Stimulated activated CD4-positive, alpha-beta T cell treated with anti-CD3 and anti-CD28 coated beads, Interleukin-15, amount 100 ng/mL, for 24 hours (primary cell): ENCODE results near the gene ZNF10.

Experiments
- DNase-seq: peaks from one replicate; pipeline ENCODE4 v3.0.0-alpha.2; 2020

The ZNF10 gene

DNA sequence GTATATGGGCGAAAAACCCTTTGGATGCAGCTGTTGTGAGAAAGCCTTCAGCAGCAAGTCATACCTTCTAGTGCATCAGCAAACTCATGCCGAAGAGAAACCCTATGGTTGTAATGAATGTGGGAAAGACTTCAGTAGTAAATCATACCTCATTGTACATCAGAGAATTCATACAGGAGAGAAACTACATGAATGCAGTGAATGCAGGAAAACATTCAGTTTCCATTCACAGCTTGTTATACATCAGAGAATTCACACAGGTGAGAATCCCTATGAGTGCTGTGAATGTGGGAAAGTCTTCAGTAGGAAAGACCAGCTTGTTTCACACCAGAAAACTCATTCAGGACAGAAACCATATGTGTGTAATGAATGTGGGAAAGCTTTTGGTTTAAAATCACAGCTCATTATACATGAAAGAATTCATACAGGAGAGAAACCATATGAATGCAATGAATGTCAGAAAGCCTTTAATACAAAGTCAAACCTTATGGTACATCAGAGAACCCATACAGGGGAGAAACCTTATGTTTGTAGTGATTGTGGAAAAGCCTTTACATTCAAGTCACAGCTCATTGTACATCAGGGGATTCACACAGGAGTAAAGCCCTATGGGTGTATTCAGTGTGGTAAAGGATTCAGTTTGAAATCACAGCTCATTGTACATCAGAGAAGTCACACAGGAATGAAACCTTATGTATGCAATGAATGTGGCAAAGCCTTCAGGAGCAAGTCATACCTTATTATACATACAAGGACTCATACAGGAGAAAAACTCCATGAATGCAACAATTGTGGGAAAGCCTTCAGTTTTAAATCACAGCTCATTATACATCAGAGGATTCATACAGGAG is 72.3 kb downstream of the ZNF10 start:
- no peak for DNase-seq

- no peak for DNase-seq
Measured at GRCh38 chr12:133203344-133204263, 73.2 kb downstream of the ZNF10 start.

- no peak for DNase-seq
Measured at GRCh38 chr12:133204264-133204603, 73.8 kb downstream of the ZNF10 start.

- DNase-seq, result no peak
Measured at GRCh38 chr12:133206390-133206789, 76.0 kb downstream of the ZNF10 start.
